Cardiac muscle cell (in vitro differentiated cells and primary cell): ENCODE results near the gene UHRF1. TPM values are rescaled to one million over a fixed set of nuclear protein-coding genes. Genes with fewer than 3 reads are reported as not detected.

Experiments used
- DNase-seq, 2 donors: peaks; one replicate each; pipeline versions ENCODE4 v3.0.0 to v3.0.0-alpha.2; 2010 to 2017; ENCODE audit warnings: low read depth in 1 of 2, low spot score in 1 of 2
- H3K27ac ChIP-seq: fragments of 200-600 bp; sonication (generic); 2 replicates; pipeline ENCODE4 v1.5.1; 2016
- H3K27me3 ChIP-seq: fragments of 200-600 bp; sonication (generic); 2 replicates; pipeline ENCODE4 v1.6.0; 2016; ENCODE audit warnings: control low read depth
- H3K36me3 ChIP-seq: fragments of 200-600 bp; sonication (generic); 2 replicates; pipeline ENCODE4 v1.5.1; 2016; ENCODE audit warnings: control low read depth
- H3K4me1 ChIP-seq: fragments of 200-600 bp; sonication (generic); 2 replicates; pipeline ENCODE4 v1.8.1; 2017; ENCODE audit warnings: low read depth, mild to moderate bottlenecking, mixed run types
- H3K4me3 ChIP-seq: fragments of 200-600 bp; sonication (generic); 2 replicates; pipeline ENCODE4 v1.5.1; 2016; ENCODE audit warnings: mild to moderate bottlenecking
- H3K9me3 ChIP-seq: fragments of 200-600 bp; sonication (generic); 2 replicates; pipeline ENCODE4 v1.5.1; 2017; ENCODE audit warnings: low read depth, mild to moderate bottlenecking, control low read depth
- CTCF ChIP-seq: IDR thresholded peaks from 2 replicates; pipeline ENCODE4 v1.5.1; 2012; ENCODE audit warnings: low read depth, mild to moderate bottlenecking, low read length
- polyA plus RNA-seq: library from polyadenylated mRNA; unstranded; fragments of >200 nt; fragmentation: Nextera tagmentation; extraction: Ambion mirVana; gene quantifications from 2 replicates; pipeline ENCODE4 v1.2.1, GENCODE V29; 2016
- total RNA-seq: library from RNA; depleted of rRNA; stranded (reverse); fragments of >200 nt; gene quantifications from 2 replicates; pipeline ENCODE4 v1.2.3, GENCODE V29; 2016

The UHRF1 gene
- total RNA-seq = 10.9 and 17.3 TPM in 2 replicates
- polyA plus RNA-seq = 10.0 and 17.5 TPM in 2 replicates

- no peak for TF ChIP-seq CTCF
- no peaks in the 10 kb centered on the region for H3K27me3 ChIP-seq
- H3K9me3 ChIP-seq = no peaks in the 10 kb centered on the region
- DNase-seq = peak in 1 of 2 donors; percentile 18
- H3K27ac ChIP-seq = no peak within 1 kb of the TSS
- peak within 1 kb of the TSS; percentile 52 for H3K4me3 ChIP-seq
- no peaks in the 10 kb centered on the region for H3K36me3 ChIP-seq
- peaks cover 3% of the 10 kb centered on the region for H3K4me1 ChIP-seq
Measured at GRCh38 chr19:4909156-4909896, at the start of gene UHRF1. TSS of gene UHRF1 (plus strand) at chr19:4909501. CDS start at chr19:4910886, 1,385 bp downstream.

GRCh38 chr19:4859697-4860096 lies 49.6 kb upstream of the UHRF1 start:
- DNase-seq = no peak
- Histone ChIP-seq H3K27me3 (no peaks in the 10 kb centered on the region), H3K4me3 (no peak overlapping the region), H3K4me1 (peaks cover 5% of the 10 kb centered on the region), H3K27ac (no peak overlapping the region), H3K9me3 (no peaks in the 10 kb centered on the region), H3K36me3 (peaks cover 22% of the 10 kb centered on the region)
- TF ChIP-seq CTCF = no peak

- TF ChIP-seq CTCF = no peak
- H3K4me3 ChIP-seq = no peak overlapping the region
- DNase-seq = no peak
- no peak overlapping the region for H3K27ac ChIP-seq
- H3K4me1 ChIP-seq = no peaks in the 10 kb centered on the region
- H3K36me3 ChIP-seq = peaks cover 22% of the 10 kb centered on the region
- no peaks in the 10 kb centered on the region for H3K9me3 ChIP-seq
- no peaks in the 10 kb centered on the region for H3K27me3 ChIP-seq
Measured at GRCh38 chr19:4861147-4861546, 48.2 kb upstream of the UHRF1 start.

GRCh38 chr19:4866595-4867424 lies 42.5 kb upstream of the UHRF1 start:
- no peak for TF ChIP-seq CTCF
- no peaks in the 10 kb centered on the region for H3K27me3 ChIP-seq
- H3K27ac ChIP-seq = peak overlapping the region; percentile 54
- H3K9me3 ChIP-seq = no peaks in the 10 kb centered on the region
- H3K4me1 ChIP-seq = no peaks in the 10 kb centered on the region
- peak overlapping the region; percentile 89 for H3K4me3 ChIP-seq
- no peaks in the 10 kb centered on the region for H3K36me3 ChIP-seq
- DNase-seq = peak; percentile 53 to 57

- Histone ChIP-seq H3K4me1 (no peaks in the 10 kb centered on the region), H3K4me3 (peak within 1 kb of the TSS; percentile 89), H3K36me3 (no peaks in the 10 kb centered on the region), H3K9me3 (no peaks in the 10 kb centered on the region), H3K27ac (peak within 1 kb of the TSS; percentile 54), H3K27me3 (no peaks in the 10 kb centered on the region)
- DNase-seq = peak; percentile 96 to 98
- TF ChIP-seq CTCF = no peak
Measured at GRCh38 chr19:4867534-4868285, 41.6 kb upstream of the UHRF1 start, which contains the start of gene PLIN3. TSS of gene PLIN3 (minus strand) at chr19:4867667. CDS start at chr19:4861394, 6,273 bp downstream.
